Mesenchymal stem cell (in vitro differentiated cells and primary cell): ENCODE results near the gene ETV6.

Source experiments
- DNase-seq: peaks from one replicate; pipeline ENCODE4 v3.0.0-alpha.2; 2013
- H2AFZ ChIP-seq: one replicate; pipeline ENCODE4 v1.6.1; 2013; ENCODE audit warnings: low read depth, mild to moderate bottlenecking, control low read depth, inconsistent platforms, low read length, moderate library complexity
- H2AK5ac ChIP-seq: 2 replicates; pipeline ENCODE4 v1.6.1; 2013; ENCODE audit warnings: low read length, moderate library complexity, mild to moderate bottlenecking, inconsistent platforms; ENCODE audit not compliant: severe bottlenecking
- H2BK120ac ChIP-seq: one replicate; pipeline ENCODE4 v1.6.1; 2013; ENCODE audit warnings: low read depth, mild to moderate bottlenecking, inconsistent platforms, low read length, moderate library complexity
- H2BK12ac ChIP-seq, 2 experiments: one replicate each; pipeline ENCODE4 v1.6.1; 2013; ENCODE audit warnings: inconsistent platforms in 2 of 2, low read length in 2 of 2, mild to moderate bottlenecking in 2 of 2, moderate library complexity in 2 of 2, control low read depth in 1 of 2
- H2BK15ac ChIP-seq: one replicate; pipeline ENCODE4 v1.6.1; 2013; ENCODE audit warnings: mild to moderate bottlenecking, low read depth, inconsistent platforms; ENCODE audit not compliant: poor library complexity, severe bottlenecking
- H2BK5ac ChIP-seq: 2 replicates; pipeline ENCODE4 v1.6.1; 2013; ENCODE audit warnings: low read depth, mild to moderate bottlenecking, low read length, control low read depth, inconsistent platforms; ENCODE audit not compliant: poor library complexity, severe bottlenecking
- H3K14ac ChIP-seq, 2 experiments: one replicate each; pipeline ENCODE4 v1.6.1; 2013; ENCODE audit warnings: inconsistent platforms in 2 of 2, low read length in 2 of 2, control low read depth in 1 of 2, mild to moderate bottlenecking in 1 of 2, moderate library complexity in 1 of 2
- H3K18ac ChIP-seq, 2 experiments: one replicate each; pipeline ENCODE4 v1.6.1; 2013; ENCODE audit warnings: inconsistent platforms in 2 of 2, low read length in 2 of 2, control low read depth in 1 of 2, low read depth in 1 of 2, mild to moderate bottlenecking in 1 of 2
- H3K23ac ChIP-seq, 2 experiments: one replicate each; pipeline ENCODE4 v1.6.1; 2013; ENCODE audit warnings: inconsistent platforms in 2 of 2, low read length in 2 of 2, mild to moderate bottlenecking in 2 of 2, moderate library complexity in 2 of 2, control low read depth in 1 of 2
- H3K27ac ChIP-seq: 2 replicates; pipeline ENCODE4 v1.5.1; 2013; ENCODE audit warnings: mild to moderate bottlenecking, moderate library complexity, low read length, control low read depth, inconsistent platforms; ENCODE audit not compliant: poor library complexity, severe bottlenecking
- H3K27me3 ChIP-seq, 2 experiments: 2 replicates each; pipeline versions ENCODE4 v1.6.1 to v1.7.0; 2013; ENCODE audit warnings: low read length in 2 of 2, mild to moderate bottlenecking in 2 of 2, moderate library complexity in 2 of 2, control low read depth in 1 of 2, inconsistent platforms in 1 of 2; ENCODE audit not compliant: control insufficient read depth in 1 of 2, insufficient read depth in 1 of 2
- H3K36me3 ChIP-seq, 2 experiments: 2 replicates each; pipeline versions ENCODE4 v1.6.1 to v1.7.0; 2013; ENCODE audit warnings: low read length in 2 of 2, control low read depth in 1 of 2, inconsistent platforms in 1 of 2, low read depth in 1 of 2, mild to moderate bottlenecking in 1 of 2; ENCODE audit not compliant: insufficient read depth in 2 of 2, control insufficient read depth in 1 of 2
- H3K4ac ChIP-seq, 2 experiments: one replicate each; pipeline ENCODE4 v1.6.1; 2013; ENCODE audit warnings: inconsistent platforms in 2 of 2, low read length in 2 of 2, mild to moderate bottlenecking in 2 of 2, moderate library complexity in 2 of 2, control low read depth in 1 of 2, low read depth in 1 of 2
- H3K4me1 ChIP-seq: 2 replicates; pipeline ENCODE4 v1.6.1; 2013; ENCODE audit warnings: low read depth, low read length, control low read depth; ENCODE audit not compliant: control insufficient read depth, insufficient read depth
- H3K4me2 ChIP-seq: 2 replicates; pipeline ENCODE4 v1.6.1; 2013; ENCODE audit warnings: low read length, mild to moderate bottlenecking, inconsistent platforms; ENCODE audit not compliant: poor library complexity, severe bottlenecking
- H3K4me3 ChIP-seq, 2 experiments: 2 replicates each; pipeline versions ENCODE4 v1.5.1 to v1.7.0; 2013; ENCODE audit warnings: low read length in 2 of 2, mild to moderate bottlenecking in 2 of 2, control low read depth in 1 of 2, low read depth in 1 of 2; ENCODE audit not compliant: insufficient read depth in 1 of 2
- H3K79me1 ChIP-seq: replicated peaks from 2 replicates; pipeline ENCODE4 v1.6.1; 2013; ENCODE audit warnings: mild to moderate bottlenecking, control low read depth, low read length, inconsistent platforms; ENCODE audit not compliant: poor library complexity, severe bottlenecking
- H3K9ac ChIP-seq: 2 replicates; pipeline ENCODE4 v1.7.0; 2013; ENCODE audit warnings: mild to moderate bottlenecking, low read length, moderate library complexity
- H3K9me3 ChIP-seq: 2 replicates; pipeline ENCODE4 v1.7.0; 2013; ENCODE audit warnings: mild to moderate bottlenecking, low read length; ENCODE audit not compliant: control insufficient read depth
- H4K8ac ChIP-seq: one replicate; pipeline ENCODE4 v1.6.1; 2013; ENCODE audit warnings: inconsistent platforms, mild to moderate bottlenecking, low read length, moderate library complexity
- H4K91ac ChIP-seq: one replicate; pipeline ENCODE4 v1.6.1; 2013; ENCODE audit warnings: mild to moderate bottlenecking, low read length, inconsistent platforms
- WGBS: methylation state at CpG from one replicate; pipeline ENCODE4 v1.1.7; 2013; ENCODE audit warnings: mixed read lengths; 5-methylcytosine and 5-hydroxymethylcytosine counted together

ETV6 gene

GRCh38 chr12:11824736-11825135, 175.3 kb downstream of the ETV6 start:
- H2BK15ac ChIP-seq: no peak overlapping the region
- H3K4me3 ChIP-seq: no peak overlapping the region
- H3K14ac ChIP-seq: no peak overlapping the region
- no peak overlapping the region for H4K8ac ChIP-seq
- H3K9me3 ChIP-seq: no peaks in the 10 kb centered on the region
- H3K79me1 ChIP-seq: peaks cover 30% of the 10 kb centered on the region
- no peak overlapping the region for H2AK5ac ChIP-seq
- no peak overlapping the region for H2BK120ac ChIP-seq
- no peak overlapping the region for H3K18ac ChIP-seq
- H3K4ac ChIP-seq: no peak overlapping the region
- H3K4me2 ChIP-seq: no peak overlapping the region
- DNase-seq: no peak
- H3K23ac ChIP-seq: no peak overlapping the region
- no peak overlapping the region for H2BK12ac ChIP-seq
- H3K27me3 ChIP-seq: no peaks in the 10 kb centered on the region
- no peak overlapping the region for H3K27ac ChIP-seq
- H3K36me3 ChIP-seq: peaks cover 0 to 6% of the 10 kb centered on the region in 2 experiments
- no peak overlapping the region for H2AFZ ChIP-seq
- H2BK5ac ChIP-seq: no peak overlapping the region
- H4K91ac ChIP-seq: no peak overlapping the region
- H3K4me1 ChIP-seq: peaks cover 20% of the 10 kb centered on the region
- WGBS: 95% methylated on average over 2 of the region's 3 CpGs
- no peak overlapping the region for H3K9ac ChIP-seq

- Histone ChIP-seq H3K4me3 (no peak overlapping the region), H4K8ac (no peak overlapping the region), H3K27me3 (no peaks in the 10 kb centered on the region), H3K23ac (no peak overlapping the region), H2AK5ac (peak overlapping the region; percentile 58), H3K4me1 (peaks cover 20% of the 10 kb centered on the region), H2AFZ (no peak overlapping the region), H3K18ac (no peak overlapping the region), H3K14ac (no peak overlapping the region), H2BK12ac (no peak overlapping the region), H4K91ac (no peak overlapping the region), H3K9me3 (no peaks in the 10 kb centered on the region), H2BK120ac (no peak overlapping the region), H3K4ac (no peak overlapping the region), H3K27ac (no peak overlapping the region), H2BK5ac (no peak overlapping the region), H2BK15ac (no peak overlapping the region), H3K36me3 (peaks cover 0 to 6% of the 10 kb centered on the region in 2 experiments), H3K79me1 (peaks cover 31% of the 10 kb centered on the region), H3K9ac (no peak overlapping the region), H3K4me2 (no peak overlapping the region)
- no peak for DNase-seq
- WGBS: 90% methylated on average over 7 of the region's 7 CpGs
Measured at GRCh38 chr12:11825278-11825677, 175.8 kb downstream of the ETV6 start.

- no peak overlapping the region for H4K8ac ChIP-seq
- DNase-seq: peak; percentile 31
- no peak overlapping the region for H3K18ac ChIP-seq
- no peak overlapping the region for H2BK5ac ChIP-seq
- H3K14ac ChIP-seq: no peak overlapping the region
- no peak overlapping the region for H3K4me3 ChIP-seq
- H3K27me3 ChIP-seq: no peaks in the 10 kb centered on the region
- H3K36me3 ChIP-seq: peaks cover 0 to 2% of the 10 kb centered on the region in 2 experiments
- no peak overlapping the region for H3K4me2 ChIP-seq
- H3K27ac ChIP-seq: no peak overlapping the region
- peak overlapping the region in 1 of 2 experiments; percentile 28 for H3K4ac ChIP-seq
- no peak overlapping the region for H4K91ac ChIP-seq
- no peak overlapping the region for H2BK12ac ChIP-seq
- H2BK15ac ChIP-seq: no peak overlapping the region
- WGBS: 42% methylated on average over 1 of the region's 3 CpGs
- H2AK5ac ChIP-seq: peak overlapping the region; percentile 74
- no peaks in the 10 kb centered on the region for H3K9me3 ChIP-seq
- H2AFZ ChIP-seq: no peak overlapping the region
- H3K79me1 ChIP-seq: peaks cover 27% of the 10 kb centered on the region
- H3K9ac ChIP-seq: peak overlapping the region; percentile 37
- H3K23ac ChIP-seq: no peak overlapping the region
- H3K4me1 ChIP-seq: peaks cover 23% of the 10 kb centered on the region
- no peak overlapping the region for H2BK120ac ChIP-seq
Measured at GRCh38 chr12:11826574-11826973, 177.1 kb downstream of the ETV6 start.

GRCh38 chr12:11827091-11828061, 177.9 kb downstream of the ETV6 start:
- Histone ChIP-seq H3K4me1 (peaks cover 17% of the 10 kb centered on the region), H4K91ac (no peak overlapping the region), H3K79me1 (peaks cover 30% of the 10 kb centered on the region), H4K8ac (no peak overlapping the region), H3K9me3 (no peaks in the 10 kb centered on the region), H2BK12ac (peak overlapping the region in 1 of 2 experiments; percentile 3), H2AFZ (no peak overlapping the region), H3K23ac (no peak overlapping the region), H3K27me3 (no peaks in the 10 kb centered on the region), H3K18ac (peak overlapping the region; percentile 29 to 54), H3K4me3 (peak overlapping the region in 1 of 2 experiments; percentile 57), H3K9ac (peak overlapping the region; percentile 37), H2BK5ac (no peak overlapping the region), H2BK15ac (peak overlapping the region; percentile 82), H3K4me2 (peak overlapping the region; percentile 44), H2BK120ac (no peak overlapping the region), H3K14ac (no peak overlapping the region), H2AK5ac (peak overlapping the region; percentile 61), H3K36me3 (peaks cover 0 to 2% of the 10 kb centered on the region in 2 experiments), H3K27ac (peak overlapping the region; percentile 11), H3K4ac (peak overlapping the region in 1 of 2 experiments; percentile 33)
- 28% methylated on average over 16 of the region's 17 CpGs for WGBS
- peak; percentile 78 for DNase-seq
